ENCODE data around the gene CRYBB1. TPM values are rescaled to one million over a fixed set of nuclear protein-coding genes. Genes with fewer than 3 reads are reported as not detected.

CRYBB1 gene
- total and polyA plus RNA-seq, 2 of the 13 experiments (the other 11 are each of a cell fraction or from before 2014, with no cell fraction given), result not detected

GRCh38 chr22:26618455-26618854 is 628 bp upstream of the CRYBB1 start:
- no peak overlapping the region for H2AFZ ChIP-seq (ENCODE audit: low read length)
- no peaks in the 10 kb centered on the region for H4K20me1 ChIP-seq (ENCODE audit: insufficient read depth, low read length)
- no peak overlapping the region for H3K9ac ChIP-seq (ENCODE audit: insufficient read depth, low read depth, low read length)
- ChIA-PET POLR2A (no interaction called here), CTCF (ENCODE audit: low intra/inter-chr PET ratio, low total read pairs) (no interaction called here)
- FAIRE-seq (no peak), DNase-seq (ENCODE audit: low spot score) (no peak), ATAC-seq (no peak)
- intact Hi-C loops (cut with micrococcal nuclease; ENCODE audit: unreplicated experiment), result no loop called here
- in situ Hi-C loops (cut with HindIII; ENCODE audit: extremely low pct_ligation_motif_present, low pct_unique_long_range_greater_than_20kb), result no loop called here
- no peaks in the 10 kb centered on the region for H3K9me3 ChIP-seq (ENCODE audit: low read length)
- H3K4me2 ChIP-seq (ENCODE audit: low read depth, low read length), result no peak overlapping the region
- no peak overlapping the region for H3K27ac ChIP-seq (ENCODE audit: extremely low read length, insufficient read depth, low read length)
- peak; percentile 83 for TF ChIP-seq ZNF629 (CRISPR knock-in tag; conservative IDR thresholded peaks at IDR 0.05)
- TF ChIP-seq ZFP36L2 (CRISPR knock-in tag; IDR thresholded peaks at IDR 0.05), result no peak
- TF ChIP-seq, protein P1, sequence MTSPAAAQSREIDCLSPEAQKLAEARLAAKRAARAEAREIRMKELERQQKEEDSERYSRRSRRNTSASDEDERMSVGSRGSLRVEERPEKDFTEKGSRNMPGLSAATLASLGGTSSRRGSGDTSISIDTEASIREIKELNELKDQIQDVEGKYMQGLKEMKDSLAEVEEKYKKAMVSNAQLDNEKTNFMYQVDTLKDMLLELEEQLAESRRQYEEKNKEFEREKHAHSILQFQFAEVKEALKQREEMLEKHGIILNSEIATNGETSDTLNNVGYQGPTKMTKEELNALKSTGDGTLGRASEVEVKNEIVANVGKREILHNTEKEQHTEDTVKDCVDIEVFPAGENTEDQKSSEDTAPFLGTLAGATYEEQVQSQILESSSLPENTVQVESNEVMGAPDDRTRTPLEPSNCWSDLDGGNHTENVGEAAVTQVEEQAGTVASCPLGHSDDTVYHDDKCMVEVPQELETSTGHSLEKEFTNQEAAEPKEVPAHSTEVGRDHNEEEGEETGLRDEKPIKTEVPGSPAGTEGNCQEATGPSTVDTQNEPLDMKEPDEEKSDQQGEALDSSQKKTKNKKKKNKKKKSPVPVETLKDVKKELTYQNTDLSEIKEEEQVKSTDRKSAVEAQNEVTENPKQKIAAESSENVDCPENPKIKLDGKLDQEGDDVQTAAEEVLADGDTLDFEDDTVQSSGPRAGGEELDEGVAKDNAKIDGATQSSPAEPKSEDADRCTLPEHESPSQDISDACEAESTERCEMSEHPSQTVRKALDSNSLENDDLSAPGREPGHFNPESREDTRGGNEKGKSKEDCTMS (CRISPR knock-in tag; conservative IDR thresholded peaks at IDR 0.05), result no peak
- no peak for TF ChIP-seq NR2F6 (IDR thresholded peaks at IDR 0.05)
- TF ChIP-seq NR2F6 (CRISPR knock-in tag; IDR thresholded peaks at IDR 0.05), result no peak
- TF ChIP-seq ZC3H13 (CRISPR knock-in tag; IDR thresholded peaks at IDR 0.05), result no peak
- TF ChIP-seq PHF21A (CRISPR knock-in tag; IDR thresholded peaks at IDR 0.05), result no peak
- no peak for TF ChIP-seq ARID4A (CRISPR knock-in tag; IDR thresholded peaks at IDR 0.05; ENCODE audit: borderline replicate concordance)
- H3K36me3 ChIP-seq (replicated peaks in 1 of 2; ENCODE audit: control insufficient read depth in 1 of 2, insufficient read depth in 2 of 2, low read length in 2 of 2), result no peaks in the 10 kb centered on the region
- H3K79me2 ChIP-seq (ENCODE audit: insufficient read depth, low read length), result no peaks in the 10 kb centered on the region
- H3K27me3 ChIP-seq (ENCODE audit: control insufficient read depth in 1 of 2, insufficient read depth in 2 of 2, low read length in 2 of 2), result peaks cover 2 to 21% of the 10 kb centered on the region in 2 experiments; a peak in 2 of 5 replicates
- H3K4me1 ChIP-seq (ENCODE audit: insufficient read depth, low read length), result no peaks in the 10 kb centered on the region
- no TSS peak for BruUV-seq (replicated peaks)
- H3K4me3 ChIP-seq (replicated peaks in 1 of 3; ENCODE audit: insufficient read depth in 1 of 3, low read depth in 2 of 3, low read length in 3 of 3), result no peak overlapping the region
- WGBS (ENCODE audit: low lambda C conversion rate), result 22% methylated on average over 8 of the region's 8 CpGs
